HCT116 (cell line): ENCODE measurements around the gene UGP2. TPM values are rescaled to one million over a fixed set of nuclear protein-coding genes. Genes with fewer than 3 reads are reported as not detected.

Source experiments
- ATAC-seq: fragments of 200-7000 bp; cut with Tn5 transposase; 2 replicates; pipeline ENCODE4 v1.9.1; 2020; ENCODE audit warnings: mild to moderate bottlenecking, moderate library complexity
- BruUV-seq: library from RNA; stranded (reverse); fragments of 400-500 nt; replicated peaks from 2 replicates; lab custom pipeline; 2021; lab: Mats Ljungman, UMichigan
- CTCF ChIA-PET: fragments of 300-600 bp; sonication (Branson Sonifier 250); formaldehyde crosslinking; loops from one replicate; lab custom pipeline; 2021; ENCODE audit warnings: antibody characterized with exemption; lab: Charles Lee
- POLR2A ChIA-PET: fragments of 300-600, 350-600 bp; sonication (Branson Sonifier 250); formaldehyde crosslinking; loops from one replicate; lab custom pipeline; 2021; ENCODE audit warnings: antibody characterized with exemption; lab: Charles Lee
- RAD21 ChIA-PET, 2 experiments: fragments of 300-600 bp; sonication (Branson Sonifier 250); formaldehyde crosslinking; loops; one replicate each; lab custom pipeline; 2023; ENCODE audit warnings: low total read pairs in 2 of 2; ENCODE audit not compliant: uncharacterized antibody in 2 of 2, unreplicated experiment in 2 of 2, low non-redundant PET in 1 of 2; lab: Charles Lee
- DNase-seq: peaks from one replicate; pipeline ENCODE4 v3.0.0-alpha.2; 2010; ENCODE audit warnings: low read depth, low spot score
- H2AFZ ChIP-seq: fragments of 200-600 bp; shearing (Covaris generic), sonication (generic); 2 replicates; pipeline ENCODE4 v1.6.1; 2017; ENCODE audit warnings: low read depth, mixed run types, mixed read lengths, antibody characterized with exemption, low read length; ENCODE audit not compliant: poor library complexity, severe bottlenecking
- H3K27ac ChIP-seq: 2 replicates; pipeline ENCODE4 v1.5.1; 2012; ENCODE audit warnings: low read depth, low read length
- H3K27me3 ChIP-seq: fragments of 200-600 bp; sonication (generic); 2 replicates; pipeline ENCODE4 v1.6.1; 2016; ENCODE audit warnings: mixed run types, low read length, mixed read lengths; ENCODE audit not compliant: insufficient read depth
- H3K36me3 ChIP-seq, 2 experiments: fragments of 200-500 bp in 1 of 2; fragments of 200-600 bp in 1 of 2; sonication (Bioruptor generic) in 1 of 2; sonication (generic) in 1 of 2; 2 replicates each; pipeline versions ENCODE4 v1.5.1 to v1.6.1; 2014 to 2016; ENCODE audit warnings: low read length in 2 of 2, inconsistent platforms in 1 of 2, mixed read lengths in 1 of 2, mixed run types in 1 of 2; ENCODE audit not compliant: insufficient read depth in 2 of 2, control insufficient read depth in 1 of 2
- H3K4me1 ChIP-seq, 2 experiments: fragments of 200-600 bp in 1 of 2; sonication (generic) in 1 of 2; 2 replicates each; pipeline versions ENCODE4 v1.5.1 to v1.6.1; 2012 to 2017; ENCODE audit warnings: low read length in 2 of 2, inconsistent platforms in 1 of 2, mild to moderate bottlenecking in 1 of 2, mixed read lengths in 1 of 2, mixed run types in 1 of 2, moderate library complexity in 1 of 2; ENCODE audit not compliant: insufficient read depth in 2 of 2, control insufficient read depth in 1 of 2
- H3K4me2 ChIP-seq: fragments of 200-600 bp; sonication (generic); 2 replicates; pipeline ENCODE4 v1.6.1; 2017; ENCODE audit warnings: mixed run types, low read length, mixed read lengths
- H3K4me3 ChIP-seq, 2 experiments: fragments of 200-600 bp in 1 of 2; sonication (generic) in 1 of 2; replicated peaks in 1 of 2; 2 replicates each; pipeline ENCODE4 v1.5.1; 2011 to 2016; ENCODE audit warnings: low read length in 2 of 2, control low read depth in 1 of 2, low read depth in 1 of 2, mild to moderate bottlenecking in 1 of 2, mixed read lengths in 1 of 2, mixed run types in 1 of 2
- H3K79me2 ChIP-seq: fragments of 200-600 bp; sonication (generic); 2 replicates; pipeline ENCODE4 v1.6.1; 2017; ENCODE audit warnings: mild to moderate bottlenecking, mixed run types, low read length, moderate library complexity, mixed read lengths; ENCODE audit not compliant: insufficient read depth
- H3K9ac ChIP-seq: fragments of 200-600 bp; sonication (generic); 2 replicates; pipeline ENCODE4 v1.6.1; 2016; ENCODE audit warnings: low read length, mixed read lengths
- H3K9me2 ChIP-seq: fragments of 200-600 bp; sonication (generic), shearing (Covaris generic); 2 replicates; pipeline ENCODE4 v1.6.1; 2017; ENCODE audit warnings: mixed run types, mild to moderate bottlenecking, moderate library complexity; ENCODE audit not compliant: insufficient read depth
- H3K9me3 ChIP-seq, 2 experiments: fragments of 200-500 bp in 1 of 2; fragments of 200-600 bp in 1 of 2; sonication (Bioruptor generic) in 1 of 2; sonication (generic) in 1 of 2; 2 replicates each; pipeline ENCODE4 v1.6.1; 2014 to 2017; ENCODE audit warnings: low read length in 2 of 2, mixed read lengths in 2 of 2, inconsistent platforms in 1 of 2, low read depth in 1 of 2, mild to moderate bottlenecking in 1 of 2, mixed run types in 1 of 2, moderate library complexity in 1 of 2; ENCODE audit not compliant: control insufficient read depth in 1 of 2, insufficient read depth in 1 of 2
- H4K20me1 ChIP-seq: fragments of 200-600 bp; sonication (generic), shearing (Covaris generic); 2 replicates; pipeline ENCODE4 v1.6.1; 2017; ENCODE audit warnings: mixed run types, mild to moderate bottlenecking, moderate library complexity; ENCODE audit not compliant: insufficient read depth
- CBX3 ChIP-seq: IDR thresholded peaks from 2 replicates; pipeline ENCODE4 v1.6.1; 2012; ENCODE audit warnings: low read depth
- CEBPB ChIP-seq: IDR thresholded peaks from 2 replicates; pipeline ENCODE4 v1.6.1; 2012; ENCODE audit warnings: low read depth
- EGR1 ChIP-seq: IDR thresholded peaks from 2 replicates; pipeline ENCODE4 v1.6.1; 2012; ENCODE audit warnings: low read depth
- ELF1 ChIP-seq: IDR thresholded peaks from 2 replicates; pipeline ENCODE4 v1.6.1; 2012; ENCODE audit warnings: low read depth, borderline replicate concordance
- EZH2phosphoT487 ChIP-seq: fragments of 200-600 bp; IDR thresholded peaks from 2 replicates; pipeline ENCODE4 v1.6.1; 2018; ENCODE audit warnings: antibody characterized with exemption, borderline replicate concordance
- FOSL1 ChIP-seq: IDR thresholded peaks from 2 replicates; pipeline ENCODE4 v1.6.1; 2012; ENCODE audit warnings: low read depth
- JUND ChIP-seq: IDR thresholded peaks from 2 replicates; pipeline ENCODE4 v1.6.1; 2012
- MAX ChIP-seq: IDR thresholded peaks from 2 replicates; pipeline ENCODE4 v1.6.1; 2012
- POLR2AphosphoS5 ChIP-seq: IDR thresholded peaks from 2 replicates; pipeline ENCODE4 v1.6.1; 2011; ENCODE audit warnings: mild to moderate bottlenecking, low read depth, low read length, moderate library complexity
- REST ChIP-seq: IDR thresholded peaks from 2 replicates; pipeline ENCODE4 v1.6.1; 2012; ENCODE audit warnings: low read depth
- SP1 ChIP-seq: IDR thresholded peaks from 2 replicates; pipeline ENCODE4 v1.6.1; 2012; ENCODE audit warnings: low read depth
- SRF ChIP-seq: IDR thresholded peaks from 2 replicates; pipeline ENCODE4 v1.6.1; 2012; ENCODE audit warnings: low read depth
- TCF7L2 ChIP-seq: IDR thresholded peaks from 2 replicates; pipeline ENCODE4 v1.7.0; 2011; ENCODE audit warnings: borderline replicate concordance, inconsistent platforms; ENCODE audit not compliant: insufficient read depth, insufficient read length; ENCODE audit errors: extremely low read depth
- YY1 ChIP-seq: IDR thresholded peaks from 2 replicates; pipeline ENCODE4 v1.6.1; 2011; ENCODE audit warnings: low read length, low read depth, moderate library complexity, mild to moderate bottlenecking; ENCODE audit not compliant: insufficient replicate concordance; ENCODE audit errors: extremely low read depth
- ZFX ChIP-seq: fragments of 450-650 bp; IDR thresholded peaks from 2 replicates; pipeline ENCODE4 v1.6.1; 2017
- intact Hi-C: fragments of 100-400 bp; cut with micrococcal nuclease; formaldehyde crosslinking; loops from 2 replicates; pipeline ENCODE4 v1.10.0; 2022
- total RNA-seq: library from RNA; stranded (reverse); gene quantifications from one replicate; pipeline ENCODE4 v1.2.1, GENCODE V29; 2021; ENCODE audit not compliant: unreplicated experiment

UGP2 gene
- total RNA-seq, 1 experiment from 2014 or later: 57.1 TPM

- peaks cover 0 to 3% of the 10 kb centered on the region in 2 experiments; a peak in 1 of 4 replicates for H3K36me3 ChIP-seq
- H4K20me1 ChIP-seq: no peaks in the 10 kb centered on the region
- CTCF ChIA-PET: no interaction called here
- intact Hi-C loops: no loop called here
- H3K4me2 ChIP-seq: no peak overlapping the region
- ATAC-seq: no peak
- no peak for DNase-seq
- H3K9ac ChIP-seq: no peak overlapping the region
- POLR2A ChIA-PET: no interaction called here
- no peaks in the 10 kb centered on the region for H3K4me1 ChIP-seq
- H3K79me2 ChIP-seq: no peaks in the 10 kb centered on the region
- TF ChIP-seq TCF7L2 (no peak), CBX3 (no peak), POLR2AphosphoS5 (no peak), ZFX (no peak), ELF1 (no peak), REST (no peak), SP1 (no peak), CEBPB (no peak), FOSL1 (no peak), EGR1 (no peak), JUND (no peak), YY1 (no peak), MAX (no peak), EZH2phosphoT487 (no peak), SRF (no peak)
- TF ChIP-seq, all 23 proteins: peak for 0
- no peaks in the 10 kb centered on the region for H3K27me3 ChIP-seq
- H2AFZ ChIP-seq: no peak overlapping the region
- H3K27ac ChIP-seq: no peak overlapping the region
- no peaks in the 10 kb centered on the region for H3K9me2 ChIP-seq
- BruUV-seq: no TSS peak
- H3K9me3 ChIP-seq: peaks cover 0 to 10% of the 10 kb centered on the region in 2 experiments; a peak in 2 of 4 replicates
- RAD21 ChIA-PET: no interaction called here
- no peak overlapping the region for H3K4me3 ChIP-seq
Observed at GRCh38 chr2:63902149-63902548, 60.5 kb downstream of the UGP2 start.
